GM19193 (cell line): ENCODE data around the gene KLHDC3.

ENCODE experiments used
- POLR2A ChIP-seq: IDR thresholded peaks from 4 replicates; pipeline ENCODE4 v1.6.1; 2011; ENCODE audit not compliant: insufficient read depth, insufficient read length; ENCODE audit errors: extremely low read depth

Gene KLHDC3

DNA sequence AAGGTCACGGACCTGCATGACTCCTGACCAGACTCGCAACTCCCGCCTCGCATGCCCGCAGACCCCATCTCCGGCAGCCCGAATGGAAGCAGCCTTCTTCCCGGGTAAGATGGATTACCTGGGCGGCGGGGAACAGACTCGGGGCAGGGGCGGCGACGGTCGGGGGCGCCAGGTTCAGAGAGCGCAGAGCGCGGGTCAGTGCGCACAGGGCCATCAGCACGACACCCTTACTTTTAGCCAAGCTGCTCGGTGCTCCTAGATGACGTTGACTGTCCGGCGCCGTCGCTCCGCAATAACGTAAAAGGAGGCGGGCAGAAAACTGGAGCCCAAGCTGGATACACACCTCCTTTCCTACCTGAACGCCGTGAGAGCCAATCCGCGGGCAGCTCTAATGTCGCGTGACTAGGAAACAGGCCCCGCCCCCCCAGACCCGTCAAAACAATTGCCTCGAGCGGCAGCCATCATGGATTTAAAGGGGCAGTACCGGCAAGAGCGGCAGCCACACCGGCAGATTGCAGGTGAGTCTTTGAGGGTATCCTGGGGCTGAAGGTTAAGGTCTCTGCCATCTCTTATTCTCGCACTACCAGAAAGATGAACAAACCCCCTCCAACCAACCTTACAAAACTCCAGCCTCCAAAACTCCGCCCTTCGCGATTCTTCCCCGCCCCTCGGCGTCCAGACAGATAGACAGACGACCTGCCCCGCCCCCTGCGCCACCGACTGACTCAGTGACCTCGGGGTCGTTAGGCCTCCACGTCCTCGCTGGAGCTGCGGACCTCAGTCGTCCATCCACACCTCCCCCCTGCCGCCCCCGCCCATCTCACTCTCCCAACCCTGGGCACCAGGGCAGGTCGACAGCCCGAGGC is 45.4 kb downstream of the KLHDC3 start, which contains the start of the genes KLC4 and MRPL2:
KLC4 (plus strand) TSS at position 464 of the 866 bp plus-strand sequence. CDS start 1,705 bp downstream, outside the sequence.
MRPL2 (minus strand) TSS at position 267 of the 866 bp plus-strand sequence; CDS start at position 214, 53 bp downstream.
- TF ChIP-seq POLR2A = peak; percentile 87

DNA sequence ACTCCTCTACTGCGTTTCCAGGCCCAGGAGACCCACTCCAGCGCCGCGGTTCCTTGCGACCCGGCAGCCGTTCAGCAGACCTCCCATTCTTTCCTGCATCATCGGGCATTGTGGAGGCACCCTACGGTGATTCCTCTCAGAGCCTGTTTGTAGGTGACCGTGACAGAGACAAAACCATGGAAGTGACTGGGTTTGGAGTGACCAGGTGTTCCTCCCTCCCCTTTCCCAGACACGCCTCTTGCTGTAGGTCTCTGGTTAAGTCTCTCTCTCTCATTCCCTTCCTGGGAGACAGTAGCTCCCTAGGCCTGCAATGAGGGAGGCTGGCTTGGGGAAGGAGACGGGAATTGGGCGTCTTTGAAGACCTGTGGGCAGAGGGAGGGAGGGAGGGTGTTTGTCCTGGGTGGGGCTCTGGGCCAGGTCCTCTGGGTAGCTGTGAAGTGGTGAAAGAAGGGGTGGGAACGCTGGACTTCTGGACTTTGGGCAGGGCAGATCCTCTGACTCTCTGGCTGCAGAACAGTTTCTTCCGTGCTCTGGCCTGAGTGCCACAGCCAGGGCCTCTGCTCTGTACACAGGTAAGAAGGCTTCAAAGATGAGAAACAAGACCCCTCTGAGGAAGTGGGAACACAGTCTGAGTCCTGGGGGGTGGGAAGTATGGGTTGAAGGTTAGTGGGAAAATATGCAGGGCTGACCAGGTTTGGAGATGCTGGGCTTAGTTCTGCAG is 46.1 kb downstream of the KLHDC3 start:
- no peak for TF ChIP-seq POLR2A

DNA sequence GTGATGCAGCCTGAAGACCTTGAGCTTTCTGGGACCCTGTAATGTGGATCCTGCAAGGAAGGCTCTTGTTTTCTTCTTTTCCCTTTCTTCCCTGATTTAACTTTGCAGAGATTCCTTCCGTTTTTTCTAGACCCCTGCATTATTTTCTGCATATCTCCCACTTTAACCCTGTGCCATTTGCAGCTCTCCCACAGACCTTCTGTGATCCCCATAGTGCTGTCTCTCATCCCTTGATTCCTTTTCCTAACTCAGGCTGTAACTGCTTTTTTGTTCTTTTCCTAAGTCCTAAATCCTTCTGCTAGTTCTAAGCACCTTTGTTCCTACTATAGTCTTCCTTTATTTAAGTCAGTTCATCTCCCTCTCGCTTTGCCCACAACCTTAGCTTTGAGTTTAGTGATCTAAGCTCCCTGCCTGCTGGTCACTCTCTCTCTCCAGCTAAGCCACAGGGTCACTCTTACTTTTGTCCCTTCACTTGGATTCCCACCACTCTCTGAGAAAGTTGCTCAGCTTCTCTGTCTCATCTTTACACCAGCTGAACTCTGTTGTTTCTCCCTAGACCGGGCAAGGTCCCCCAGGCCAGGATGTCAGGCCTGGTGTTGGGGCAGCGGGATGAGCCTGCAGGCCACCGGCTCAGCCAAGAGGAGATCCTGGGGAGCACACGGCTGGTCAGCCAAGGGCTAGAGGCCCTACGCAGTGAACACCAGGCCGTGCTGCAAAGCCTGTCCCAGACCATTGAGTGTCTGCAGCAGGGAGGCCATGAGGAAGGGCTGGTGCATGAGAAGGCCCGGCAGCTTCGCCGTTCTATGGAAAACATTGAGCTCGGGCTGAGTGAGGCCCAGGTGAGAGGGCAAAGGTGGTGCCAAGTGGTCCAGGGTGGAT is 46.9 kb downstream of the KLHDC3 start:
- no peak for TF ChIP-seq POLR2A

DNA sequence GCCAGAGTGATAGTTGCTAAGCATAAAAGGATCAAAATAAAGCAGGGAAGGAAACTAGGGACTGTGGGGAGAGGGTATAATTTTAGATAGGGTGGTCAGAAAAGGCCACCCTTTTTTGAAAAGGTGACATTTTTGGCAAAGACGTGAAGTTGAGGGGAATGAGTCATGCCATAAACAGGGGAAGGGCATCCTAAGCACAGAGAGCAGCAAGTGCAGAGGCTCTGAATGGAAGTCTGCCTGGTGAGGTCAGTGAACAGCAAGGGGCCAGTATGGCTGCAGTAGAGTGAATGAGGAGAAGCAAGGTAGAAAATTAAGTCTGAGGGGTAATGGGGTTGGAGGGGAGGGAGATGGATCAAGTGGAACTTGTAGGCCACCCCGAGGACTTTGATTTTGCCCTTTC is 47.8 kb downstream of the KLHDC3 start:
- TF ChIP-seq POLR2A = no peak

DNA sequence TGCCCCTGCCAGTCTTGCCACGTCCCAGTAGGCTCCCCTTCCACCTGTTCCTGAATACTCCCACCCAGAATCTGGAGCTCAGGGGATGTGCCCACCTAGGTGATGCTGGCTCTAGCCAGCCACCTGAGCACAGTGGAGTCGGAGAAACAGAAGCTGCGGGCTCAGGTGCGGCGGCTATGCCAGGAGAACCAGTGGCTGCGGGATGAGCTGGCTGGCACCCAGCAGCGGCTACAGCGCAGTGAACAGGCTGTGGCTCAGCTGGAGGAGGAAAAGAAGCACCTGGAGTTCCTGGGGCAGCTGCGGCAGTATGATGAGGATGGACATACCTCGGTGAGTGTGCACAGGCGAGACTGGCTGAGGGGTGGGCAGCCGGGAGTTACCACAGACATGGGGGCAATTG is 48.8 kb downstream of the KLHDC3 start:
- TF ChIP-seq POLR2A = no peak

DNA sequence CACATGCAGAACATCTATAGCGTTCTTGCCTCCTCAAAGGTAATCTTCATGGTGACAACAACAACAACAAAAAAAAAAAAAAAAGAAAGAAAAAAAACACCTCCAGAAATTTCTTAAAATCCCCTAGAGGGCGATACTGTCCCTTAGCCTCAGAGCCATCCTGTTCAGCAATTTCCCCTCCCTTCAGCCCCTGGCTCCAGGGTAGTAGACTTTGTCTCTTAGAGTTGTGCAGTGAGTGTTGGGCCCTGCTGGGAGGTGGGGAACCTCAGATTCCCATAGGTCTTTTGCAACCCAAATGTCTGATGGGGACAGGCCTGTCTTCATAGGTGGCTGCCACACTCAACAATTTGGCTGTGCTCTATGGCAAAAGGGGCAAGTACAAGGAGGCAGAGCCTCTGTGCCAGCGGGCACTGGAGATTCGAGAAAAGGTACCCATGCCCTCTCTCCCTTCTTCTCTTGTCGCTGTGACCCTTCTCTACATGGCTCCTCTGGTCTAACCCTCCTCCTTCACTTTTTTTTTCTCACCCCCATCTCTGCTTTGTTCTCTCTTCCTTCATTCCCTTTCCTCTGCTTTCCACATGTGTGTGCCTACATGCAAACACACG is 56.1 kb downstream of the KLHDC3 start:
- TF ChIP-seq POLR2A = no peak
